Measurements from ENCODE around the gene FAM181A. TPM values are rescaled to one million over a fixed set of nuclear protein-coding genes. Genes with fewer than 3 reads are reported as not detected.

FAM181A gene
- total and polyA plus RNA-seq, 4 donors = 1.9 to 4.0 (median 3.3) TPM

GRCh38 chr14:93958567-93959238 is 31.6 kb downstream of the FAM181A start:
- Histone ChIP-seq H3K4me3 (no peak overlapping the region), H3K9ac (ENCODE audit: insufficient read depth in 1 of 2, low read length in 2 of 2) (peak overlapping the region in 1 of 2 donors; percentile 8), H3K36me3 (ENCODE audit: control insufficient read depth in 4 of 4, insufficient read depth in 4 of 4, low read length in 4 of 4) (no peaks in the 10 kb centered on the region), H3K27me3 (ENCODE audit: control insufficient read depth in 3 of 3, insufficient read depth in 3 of 3, low read length in 2 of 3) (no peaks in the 10 kb centered on the region), H3K4me1 (ENCODE audit: control insufficient read depth in 5 of 5, insufficient read depth in 5 of 5, low read length in 5 of 5) (peaks cover 0 to 18% (median 9%) of the 10 kb centered on the region in 5 donors), H3K27ac (ENCODE audit: low read depth in 1 of 2, low read length in 1 of 2) (peak overlapping the region; percentile 23 to 68), H3K9me3 (ENCODE audit: control insufficient read depth in 4 of 4, insufficient read depth in 3 of 4, low read length in 3 of 4) (no peaks in the 10 kb centered on the region)
- TF ChIP-seq, protein P1, sequence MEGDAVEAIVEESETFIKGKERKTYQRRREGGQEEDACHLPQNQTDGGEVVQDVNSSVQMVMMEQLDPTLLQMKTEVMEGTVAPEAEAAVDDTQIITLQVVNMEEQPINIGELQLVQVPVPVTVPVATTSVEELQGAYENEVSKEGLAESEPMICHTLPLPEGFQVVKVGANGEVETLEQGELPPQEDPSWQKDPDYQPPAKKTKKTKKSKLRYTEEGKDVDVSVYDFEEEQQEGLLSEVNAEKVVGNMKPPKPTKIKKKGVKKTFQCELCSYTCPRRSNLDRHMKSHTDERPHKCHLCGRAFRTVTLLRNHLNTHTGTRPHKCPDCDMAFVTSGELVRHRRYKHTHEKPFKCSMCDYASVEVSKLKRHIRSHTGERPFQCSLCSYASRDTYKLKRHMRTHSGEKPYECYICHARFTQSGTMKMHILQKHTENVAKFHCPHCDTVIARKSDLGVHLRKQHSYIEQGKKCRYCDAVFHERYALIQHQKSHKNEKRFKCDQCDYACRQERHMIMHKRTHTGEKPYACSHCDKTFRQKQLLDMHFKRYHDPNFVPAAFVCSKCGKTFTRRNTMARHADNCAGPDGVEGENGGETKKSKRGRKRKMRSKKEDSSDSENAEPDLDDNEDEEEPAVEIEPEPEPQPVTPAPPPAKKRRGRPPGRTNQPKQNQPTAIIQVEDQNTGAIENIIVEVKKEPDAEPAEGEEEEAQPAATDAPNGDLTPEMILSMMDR (IDR thresholded peaks at IDR 0.05; ENCODE audit: control extremely low read depth, extremely low read depth) = no peak
- WGBS, 2 donors = 88 to 92% methylated on average over 7 of the region's 7 CpGs
- ATAC-seq (ENCODE audit: insufficient read depth, low FRiP score) (no peak), DNase-seq (no peak)

DNA sequence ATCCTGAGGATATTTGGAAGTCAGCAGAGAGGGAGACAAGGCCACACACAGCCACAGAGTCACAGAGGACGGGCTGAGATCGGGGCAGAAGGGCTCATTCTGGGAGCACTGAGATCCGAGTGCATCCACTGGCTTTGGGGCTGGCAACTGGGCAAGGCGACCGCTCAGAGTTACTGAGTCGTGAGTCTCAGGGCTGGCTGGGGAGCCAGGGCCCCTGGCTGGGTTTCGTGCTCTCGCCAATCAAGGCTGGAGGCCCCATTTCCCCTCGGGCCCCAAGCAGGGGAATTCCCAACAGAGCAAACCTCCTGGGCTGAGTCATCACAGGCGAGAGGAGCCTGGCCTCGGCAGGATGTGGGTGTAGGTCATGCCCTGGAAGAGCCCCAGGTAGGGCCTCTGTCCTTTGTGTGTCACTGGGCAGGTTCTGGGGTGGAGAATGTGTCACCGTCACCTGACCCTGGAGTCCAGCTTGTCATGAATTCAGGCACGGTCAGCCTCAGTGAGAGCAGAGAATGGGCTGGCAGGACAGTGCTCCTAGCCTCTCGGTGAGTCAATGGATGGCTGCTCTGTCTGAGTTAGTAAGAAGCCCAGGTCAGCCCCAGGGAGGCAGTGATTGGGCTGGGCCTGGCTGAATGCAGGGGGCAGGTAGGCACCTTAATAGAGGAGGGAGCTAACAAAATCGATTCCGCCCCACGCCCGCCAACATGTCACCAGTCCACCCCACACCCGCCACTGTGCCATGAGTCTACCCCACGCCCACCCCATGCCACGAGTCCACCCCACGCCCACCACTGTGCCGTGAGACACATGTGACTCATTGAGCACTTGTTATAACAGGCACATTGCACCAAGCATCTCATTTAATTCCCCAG is 32.3 kb downstream of the FAM181A start:
- Histone ChIP-seq H3K4me3 (no peak overlapping the region), H3K27me3 (ENCODE audit: control insufficient read depth in 3 of 3, insufficient read depth in 3 of 3, low read length in 2 of 3) (no peaks in the 10 kb centered on the region), H3K9me3 (ENCODE audit: control insufficient read depth in 4 of 4, insufficient read depth in 3 of 4, low read length in 3 of 4) (no peaks in the 10 kb centered on the region), H3K27ac (ENCODE audit: low read depth in 1 of 2, low read length in 1 of 2) (peak overlapping the region; percentile 32 to 68), H3K9ac (ENCODE audit: insufficient read depth in 1 of 2, low read length in 2 of 2) (no peak overlapping the region), H3K36me3 (ENCODE audit: control insufficient read depth in 4 of 4, insufficient read depth in 4 of 4, low read length in 4 of 4) (no peaks in the 10 kb centered on the region), H3K4me1 (ENCODE audit: control insufficient read depth in 5 of 5, insufficient read depth in 5 of 5, low read length in 5 of 5) (peaks cover 0 to 18% (median 9%) of the 10 kb centered on the region in 5 donors)
- ATAC-seq (ENCODE audit: insufficient read depth, low FRiP score) (peak; percentile 77), DNase-seq (peak in 2 of 3 donors; percentile 21 to 37)
- WGBS, 2 donors = 52 to 54% methylated on average over 23 of the region's 23 CpGs
- TF ChIP-seq, protein P1 (IDR thresholded peaks at IDR 0.05; ENCODE audit: control extremely low read depth, extremely low read depth) = no peak

DNA sequence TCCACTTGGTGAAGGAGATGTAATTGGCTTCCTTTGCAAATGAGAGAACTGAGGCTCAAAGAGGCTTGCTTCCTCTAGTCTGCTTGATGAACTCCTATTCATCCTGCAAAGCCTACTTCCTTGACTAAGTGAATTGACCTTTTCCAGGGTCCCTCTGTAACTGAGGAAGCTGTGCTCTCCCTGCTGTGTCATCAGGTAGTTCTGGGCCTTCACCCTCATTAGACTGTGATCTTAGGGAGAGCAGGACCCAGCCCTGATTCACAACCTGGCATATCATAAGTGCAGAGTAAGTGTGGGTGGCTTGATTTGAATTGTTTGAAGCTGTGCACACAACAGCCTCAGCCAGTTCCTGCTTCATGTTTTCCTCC is 32.9 kb downstream of the FAM181A start:
- TF ChIP-seq, protein P1 (IDR thresholded peaks at IDR 0.05; ENCODE audit: control extremely low read depth, extremely low read depth) = no peak
- Histone ChIP-seq H3K4me3 (no peak overlapping the region), H3K36me3 (ENCODE audit: control insufficient read depth in 4 of 4, insufficient read depth in 4 of 4, low read length in 4 of 4) (no peaks in the 10 kb centered on the region), H3K9me3 (ENCODE audit: control insufficient read depth in 4 of 4, insufficient read depth in 3 of 4, low read length in 3 of 4) (no peaks in the 10 kb centered on the region), H3K27me3 (ENCODE audit: control insufficient read depth in 3 of 3, insufficient read depth in 3 of 3, low read length in 2 of 3) (no peaks in the 10 kb centered on the region), H3K4me1 (ENCODE audit: control insufficient read depth in 5 of 5, insufficient read depth in 5 of 5, low read length in 5 of 5) (peaks cover 0 to 18% (median 9%) of the 10 kb centered on the region in 5 donors), H3K27ac (ENCODE audit: low read depth in 1 of 2, low read length in 1 of 2) (peak overlapping the region in 1 of 2 donors; percentile 68), H3K9ac (ENCODE audit: insufficient read depth in 1 of 2, low read length in 2 of 2) (no peak overlapping the region)
- no peak for ATAC-seq (ENCODE audit: insufficient read depth, low FRiP score)
- no peak for DNase-seq
